Retinal pigment epithelial cell (primary cell): Measurements from ENCODE around the gene TMPRSS4.

ENCODE experiments used
- DNase-seq: peaks from one replicate; pipeline ENCODE4 v3.0.0-alpha.2; 2010; ENCODE audit warnings: low read depth
- H3K4me3 ChIP-seq: 2 replicates; pipeline ENCODE4 v1.5.1; 2011; ENCODE audit warnings: mild to moderate bottlenecking, low read length, control low read depth, moderate library complexity
- CTCF ChIP-seq: conservative IDR thresholded peaks from 2 replicates; pipeline ENCODE4 v1.5.1; 2011; ENCODE audit warnings: low read depth, low read length, control low read depth, inconsistent platforms

Gene TMPRSS4

GRCh38 chr11:118076754-118077281 lies at the start of gene TMPRSS4:
Gene TMPRSS4, plus strand, starts transcription at chr11:118077078. Its CDS starts 225 bp downstream, at chr11:118077303.
- no peak for TF ChIP-seq CTCF
- H3K4me3 ChIP-seq, result no peak within 1 kb of the TSS
- no peak for DNase-seq

GRCh38 chr11:118027694-118028093 lies 49.2 kb upstream of the TMPRSS4 start:
- TF ChIP-seq CTCF, result no peak

GRCh38 chr11:118028626-118029025 lies 48.3 kb upstream of the TMPRSS4 start:
- H3K4me3 ChIP-seq, result no peak overlapping the region
- no peak for DNase-seq
- TF ChIP-seq CTCF, result no peak

More at GRCh38 chr11:118027694-118028093, 49.2 kb upstream of the TMPRSS4 start:
- no peak for DNase-seq
- H3K4me3 ChIP-seq, result no peak overlapping the region

- no peak overlapping the region for H3K4me3 ChIP-seq
- no peak for TF ChIP-seq CTCF
- no peak for DNase-seq
These were observed 43.4 kb upstream of the TMPRSS4 start for GRCh38 chr11:118033443-118033842.

- TF ChIP-seq CTCF, result no peak
- no peak for DNase-seq
- no peak overlapping the region for H3K4me3 ChIP-seq
These were observed 34.7 kb upstream of the TMPRSS4 start for GRCh38 chr11:118042141-118042540.

GRCh38 chr11:118042796-118043195 lies 34.1 kb upstream of the TMPRSS4 start:
- no peak for DNase-seq
- H3K4me3 ChIP-seq, result no peak overlapping the region
- no peak for TF ChIP-seq CTCF

- no peak overlapping the region for H3K4me3 ChIP-seq
- DNase-seq, result no peak
- TF ChIP-seq CTCF, result no peak
These were observed 31.7 kb upstream of the TMPRSS4 start for GRCh38 chr11:118045191-118045590.
